GM19324 (cell line): ENCODE measurements around the gene CSNK1A1.
"Not testable (repeated sequence)": the region's sequence is repeated elsewhere in the genome, so short reads cannot be mapped to it uniquely, and the experiment has no call there.

Experiments
- ATAC-seq: cut with Tn5 transposase; IDR thresholded peaks from one replicate; pipeline ENCODE4 v1.9.1; 2021; ENCODE audit warnings: mild to moderate bottlenecking, moderate library complexity; ENCODE audit not compliant: unreplicated experiment, low FRiP score

The CSNK1A1 gene

DNA sequence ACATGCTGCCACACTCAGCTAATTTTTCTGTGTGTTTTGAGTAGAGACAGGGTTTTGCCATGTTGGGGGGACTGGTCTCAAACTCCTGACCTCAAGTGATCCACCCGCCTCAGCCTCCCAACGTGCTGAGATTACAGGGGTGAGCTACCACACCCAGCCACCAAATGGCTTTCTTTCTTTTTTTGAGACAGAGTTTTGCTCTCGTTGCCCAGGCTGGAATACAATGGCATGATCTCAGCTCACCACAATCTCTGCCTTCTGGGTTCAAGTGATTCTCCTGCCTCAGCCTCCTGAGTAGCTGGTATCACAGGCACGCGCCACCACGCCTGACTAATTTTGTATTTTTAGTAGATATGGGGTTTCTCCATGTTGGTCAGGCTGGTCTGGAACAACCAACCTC is 15.5 kb downstream of the CSNK1A1 start:
- not testable (repeated sequence) for ATAC-seq

DNA sequence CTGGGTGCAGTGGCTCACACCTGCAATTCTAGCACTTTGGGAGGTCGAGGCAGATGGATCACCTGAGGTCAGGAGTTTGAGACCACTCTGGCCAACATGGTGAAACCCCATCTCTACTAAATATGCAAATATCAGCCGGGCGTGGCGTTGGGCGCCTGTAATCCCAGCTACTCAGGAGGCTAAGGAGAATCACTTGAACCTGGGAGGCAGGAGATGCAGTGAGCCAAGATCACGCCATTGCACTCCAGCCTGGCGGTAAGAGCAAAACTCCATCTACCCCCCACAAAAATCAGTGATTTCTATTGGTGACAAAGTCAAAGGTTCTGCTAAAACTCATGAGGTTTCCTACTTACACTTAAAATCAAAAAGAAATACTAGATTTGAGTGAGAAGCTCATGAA is 18.8 kb downstream of the CSNK1A1 start:
- no peak for ATAC-seq

DNA sequence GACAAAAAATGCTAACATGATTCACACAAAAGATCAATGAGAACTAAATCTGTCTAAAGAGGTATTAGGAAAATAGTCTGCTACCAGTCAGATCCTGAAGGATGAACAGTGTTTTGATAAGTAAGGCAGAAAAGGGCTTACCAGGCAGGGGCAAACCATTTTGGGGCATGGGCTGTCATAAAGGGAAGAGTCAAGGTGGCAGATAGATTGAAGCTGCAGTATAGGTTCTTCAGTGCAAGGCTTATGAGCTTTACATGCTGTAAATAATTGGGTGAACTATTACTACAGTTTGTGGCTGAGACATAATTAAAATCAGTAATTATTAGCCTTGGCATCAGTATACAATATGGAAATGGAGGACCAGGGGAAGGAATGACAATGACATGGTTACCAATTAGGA is 21.8 kb downstream of the CSNK1A1 start:
- ATAC-seq: no peak

DNA sequence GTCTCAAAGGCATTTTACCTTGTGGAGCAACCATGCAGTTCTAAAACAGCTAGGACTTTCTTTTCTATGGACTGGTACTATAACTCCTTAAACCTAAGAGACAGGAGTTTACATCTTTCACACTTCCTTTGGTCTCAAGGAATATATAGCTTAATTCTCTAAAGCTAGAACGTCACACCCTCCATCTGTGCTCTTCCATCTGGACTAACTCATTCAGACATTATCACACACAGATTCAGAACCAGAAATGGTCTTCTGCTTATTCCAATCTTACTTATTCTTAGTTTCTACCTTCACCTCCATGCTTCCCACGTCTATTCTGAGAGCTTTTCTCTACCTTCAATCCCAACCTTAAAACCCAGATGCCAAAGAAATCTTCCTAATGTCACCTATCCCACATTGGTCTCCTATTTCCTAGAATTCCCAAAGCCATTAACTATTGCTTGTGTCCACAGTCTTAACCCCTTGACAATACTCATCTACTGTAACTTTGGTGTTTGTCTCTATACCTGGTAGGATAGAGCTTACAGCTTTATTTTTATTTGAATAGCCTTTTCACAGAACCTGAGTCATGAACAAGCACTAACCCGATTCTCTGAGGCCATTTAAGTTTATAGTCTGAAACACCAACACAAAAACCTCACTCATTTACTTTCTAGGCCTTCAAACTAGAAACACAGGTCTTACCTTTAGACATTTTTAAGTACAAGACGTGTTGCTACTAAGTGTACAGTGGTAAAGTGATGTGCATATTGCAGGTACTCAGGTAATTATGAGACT is 22.8 kb downstream of the CSNK1A1 start:
- ATAC-seq: no peak

DNA sequence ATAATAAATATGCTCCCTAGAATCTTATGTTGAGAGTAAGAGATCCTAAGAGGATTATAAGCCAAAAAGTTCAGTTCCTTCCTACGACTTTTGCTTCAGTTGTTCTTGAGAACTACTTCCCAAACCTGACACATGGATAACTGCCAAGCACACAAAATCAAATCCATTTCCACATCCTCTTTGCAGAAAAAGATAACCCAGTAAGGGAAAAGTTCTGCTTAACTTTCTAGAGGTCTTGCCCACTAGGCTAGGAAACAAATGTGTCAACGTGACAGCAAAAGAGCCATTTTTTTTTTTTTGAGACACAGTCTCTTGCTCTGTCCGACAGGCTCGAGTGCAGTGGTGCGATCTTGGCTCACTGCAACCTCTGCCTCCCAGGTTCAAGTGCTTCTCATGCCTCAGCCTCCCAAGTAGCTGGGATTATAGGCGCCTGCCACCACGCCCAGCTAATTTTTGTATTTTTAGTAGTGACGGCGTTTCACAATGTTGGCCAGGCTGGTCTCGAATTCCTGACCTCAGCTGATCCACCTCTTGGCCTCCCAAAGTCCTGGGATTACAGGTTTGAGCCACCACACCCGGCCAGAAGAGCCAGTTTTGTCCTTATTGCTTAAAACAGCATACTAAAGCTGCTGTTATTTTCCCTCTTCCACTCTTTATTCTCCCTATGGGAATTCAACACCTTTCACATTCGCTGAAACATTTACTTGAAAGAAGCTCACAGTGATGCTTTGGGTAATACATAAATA is 24.2 kb downstream of the CSNK1A1 start:
- no peak for ATAC-seq

DNA sequence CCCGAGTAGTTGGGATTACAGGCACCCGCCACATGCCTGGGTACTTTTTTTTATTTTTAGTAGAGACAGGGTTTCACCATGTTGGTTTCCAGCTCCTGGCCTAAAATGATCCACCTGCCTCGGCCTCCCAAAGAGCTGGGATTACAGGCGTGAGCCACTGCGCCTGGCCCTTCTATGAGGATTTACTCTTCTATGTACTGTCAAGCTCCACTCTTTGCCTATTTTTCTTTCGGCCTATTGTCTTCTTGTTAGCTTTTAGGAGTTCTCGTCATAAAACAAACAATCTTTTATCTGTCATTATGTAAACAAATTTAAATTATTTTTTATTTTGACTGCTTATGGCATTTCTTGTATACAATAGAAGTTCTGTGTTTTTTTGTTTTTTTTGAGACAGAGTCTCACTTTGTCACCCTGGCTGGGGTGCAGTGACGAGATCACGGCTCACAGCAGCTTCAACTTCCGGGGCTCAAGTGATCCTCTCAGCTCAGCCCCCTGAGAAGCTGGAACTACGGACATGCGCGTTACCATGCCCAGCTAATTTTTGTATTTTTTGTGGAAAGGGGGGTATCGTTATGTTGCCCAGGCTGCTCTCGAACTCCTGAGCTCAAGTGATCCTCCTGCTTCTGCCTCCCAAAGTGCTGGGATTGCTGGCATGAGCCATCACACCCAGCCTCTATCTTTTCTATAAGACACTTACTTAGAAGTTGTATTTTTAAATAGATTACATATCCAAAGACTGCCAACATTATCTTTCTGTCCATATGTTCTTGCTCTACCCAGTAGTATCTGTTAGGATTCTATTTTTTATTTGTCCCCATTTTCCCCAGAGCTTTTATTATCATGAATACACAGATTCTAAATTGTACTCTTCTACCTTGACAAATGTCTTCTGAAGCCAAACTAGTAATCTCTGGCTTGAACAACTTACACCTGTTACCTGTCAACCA is 29.2 kb downstream of the CSNK1A1 start:
- no peak for ATAC-seq

DNA sequence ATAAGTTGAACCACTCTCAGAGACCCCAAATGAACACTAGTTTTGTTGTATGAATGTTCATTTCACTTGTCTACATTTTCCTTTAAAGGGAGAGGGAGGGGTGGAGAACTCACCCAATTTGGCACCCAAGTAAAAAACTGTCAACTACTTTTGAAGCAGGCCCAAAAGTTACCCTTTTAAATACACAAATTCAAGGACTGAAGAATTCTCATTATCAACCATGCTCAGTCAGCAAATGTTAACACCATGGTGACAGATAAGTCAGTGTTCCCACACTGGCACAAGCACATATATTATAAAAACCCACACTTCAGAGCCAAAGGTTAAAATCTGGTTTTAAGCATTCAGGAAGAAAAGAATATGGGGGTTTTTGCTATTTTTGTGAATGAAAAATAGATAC is 31.6 kb downstream of the CSNK1A1 start:
- no peak for ATAC-seq

DNA sequence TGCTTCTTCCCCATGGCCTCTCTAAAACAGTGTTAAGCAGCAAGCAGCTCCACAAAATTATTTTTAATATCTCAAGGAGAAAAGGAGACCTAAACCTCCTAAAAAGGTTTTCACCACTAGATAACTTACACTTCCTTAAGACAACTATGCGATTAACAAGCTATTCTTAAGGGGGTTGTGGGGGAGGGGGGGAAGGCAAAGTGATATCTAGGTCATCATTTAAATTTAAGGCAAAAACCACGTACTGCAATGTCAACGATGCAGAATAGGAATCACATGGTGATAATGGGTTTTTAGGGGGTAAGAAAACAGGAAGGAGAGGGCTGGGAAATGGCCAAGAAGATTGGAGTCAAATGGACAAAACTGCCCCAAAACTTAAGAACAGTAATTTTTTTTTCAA is 32.6 kb downstream of the CSNK1A1 start:
- no peak for ATAC-seq

DNA sequence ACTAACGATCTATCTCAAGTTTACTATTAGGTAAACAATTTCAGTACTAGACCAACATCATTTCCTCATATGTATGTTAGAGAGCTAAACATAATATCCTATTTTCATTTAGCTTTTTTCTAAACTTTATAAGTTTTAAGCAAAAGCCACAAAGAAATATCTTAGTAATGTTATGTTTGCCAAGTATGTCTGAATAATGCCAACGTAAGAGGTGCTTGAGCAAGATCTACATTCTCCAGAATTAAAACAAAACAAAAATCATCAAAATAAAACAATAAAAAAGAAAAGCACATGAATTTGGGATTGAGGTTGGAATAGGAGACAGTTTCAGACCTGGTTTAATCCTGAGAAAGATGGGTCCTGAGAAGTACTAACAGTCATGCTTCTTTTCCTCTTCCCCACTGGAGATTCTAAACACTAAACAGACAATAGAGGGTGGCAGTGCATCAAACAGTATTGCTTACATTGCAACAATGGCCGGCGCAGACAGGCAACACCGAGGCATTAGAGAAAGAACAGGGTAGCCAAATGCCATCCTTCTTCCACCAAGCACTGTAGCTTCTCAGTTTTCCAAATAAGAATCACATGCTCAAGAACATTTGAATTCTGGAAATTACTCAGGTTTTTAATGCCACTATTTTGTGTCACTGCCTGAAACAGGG is 33.6 kb downstream of the CSNK1A1 start:
- no peak for ATAC-seq

DNA sequence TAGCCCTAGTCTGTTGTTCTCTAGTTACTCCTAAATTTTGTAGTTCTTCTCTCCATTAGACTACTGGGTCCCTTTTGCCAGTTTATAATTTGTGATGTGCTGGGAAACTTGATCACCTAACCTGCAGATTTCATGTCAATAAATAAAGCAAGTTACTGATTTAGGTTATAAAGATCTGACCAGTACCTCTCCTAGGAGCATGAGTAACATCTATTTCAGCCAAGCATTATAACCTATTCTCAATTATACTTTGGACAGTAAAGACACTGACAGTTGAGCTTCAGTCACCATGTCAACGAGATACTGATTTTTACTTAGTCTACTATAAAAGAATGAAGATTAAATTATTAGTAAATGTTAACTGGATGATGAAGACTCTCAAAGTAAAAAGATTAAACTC is 36.7 kb downstream of the CSNK1A1 start:
- no peak for ATAC-seq

DNA sequence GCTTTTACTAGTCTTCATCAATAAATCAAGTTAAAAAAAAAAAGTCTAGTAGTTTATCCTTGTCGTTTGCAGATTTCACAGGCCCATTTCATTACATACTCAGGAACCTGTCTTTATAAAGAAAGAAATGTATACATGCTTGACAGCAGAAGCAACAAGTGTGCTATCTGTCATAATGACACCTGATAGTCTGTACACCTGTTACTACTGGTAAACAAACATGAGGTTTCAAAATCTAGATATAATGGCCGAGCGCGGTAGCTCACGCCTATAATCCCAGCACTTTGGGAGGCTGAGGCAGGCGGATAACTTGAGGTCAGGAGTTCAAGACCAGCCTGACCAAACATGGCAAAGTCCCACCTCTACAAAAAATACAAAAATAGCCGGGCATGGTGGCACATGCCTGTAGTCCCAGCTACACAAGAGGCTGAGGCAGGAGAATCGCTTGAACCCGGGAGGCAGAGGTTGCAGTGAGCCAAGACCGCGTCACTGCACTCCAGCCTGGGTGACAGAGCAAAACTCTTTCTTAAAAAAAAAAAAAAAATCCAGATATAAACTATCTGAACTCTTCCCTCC is 37.8 kb downstream of the CSNK1A1 start:
- ATAC-seq: not testable (repeated sequence)

DNA sequence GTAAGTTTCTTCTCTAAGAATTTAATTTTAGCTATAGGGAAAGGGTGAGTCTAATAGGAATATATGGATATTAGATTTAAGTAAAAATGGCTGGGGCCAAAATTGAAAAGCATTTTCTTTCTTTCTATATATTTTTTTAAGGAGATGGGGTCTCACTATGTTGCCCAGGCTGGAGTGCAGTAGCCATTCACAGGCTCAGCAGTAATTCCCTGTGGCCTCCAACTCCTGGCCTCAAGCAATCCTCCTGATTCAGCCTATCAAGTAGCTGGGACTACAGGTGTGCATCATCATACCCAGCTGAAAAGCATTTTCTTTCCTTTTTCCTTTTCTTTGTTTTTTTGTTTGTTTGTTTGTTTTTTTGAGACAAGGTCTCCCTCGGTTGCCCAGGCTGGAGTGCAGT is 41.1 kb downstream of the CSNK1A1 start:
- no peak for ATAC-seq

DNA sequence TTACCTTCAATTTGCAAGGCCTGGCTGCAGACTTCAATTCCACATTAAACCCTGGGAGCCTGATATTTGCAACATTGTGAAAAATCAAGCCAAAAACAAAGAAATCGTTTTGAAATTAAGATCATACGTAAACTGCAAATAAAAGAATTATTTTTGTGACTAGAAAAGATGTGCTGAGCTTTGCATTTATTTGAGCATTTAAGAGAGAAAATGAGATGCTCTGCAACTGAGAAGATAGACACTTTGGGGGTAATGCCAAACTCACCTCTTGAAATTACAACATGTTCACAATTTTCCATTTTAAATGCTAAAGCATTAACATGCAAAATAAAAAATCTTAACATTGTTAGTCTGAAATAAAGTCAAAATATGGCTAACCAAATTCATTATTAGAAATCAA is 46.6 kb downstream of the CSNK1A1 start:
- ATAC-seq: no peak

DNA sequence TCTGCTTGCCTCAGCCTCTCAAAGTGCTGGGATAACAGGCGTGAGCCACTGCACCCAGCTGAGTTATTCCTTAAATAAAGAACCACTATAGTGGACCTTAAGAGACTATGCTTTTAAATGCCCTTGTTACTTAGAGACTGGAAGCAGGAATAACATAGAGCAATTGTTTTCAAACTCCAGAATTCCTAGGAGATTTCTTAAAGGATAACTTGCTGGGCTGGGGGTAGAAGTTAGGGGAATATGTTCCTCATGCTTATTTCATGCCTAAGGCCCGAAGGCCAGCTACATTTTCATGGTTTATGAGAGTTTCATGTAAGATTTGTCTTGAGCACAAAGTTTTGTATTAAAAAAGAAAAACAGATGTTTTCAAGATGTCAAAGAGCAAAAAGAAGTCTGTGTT is 48.2 kb downstream of the CSNK1A1 start:
- ATAC-seq: no peak

DNA sequence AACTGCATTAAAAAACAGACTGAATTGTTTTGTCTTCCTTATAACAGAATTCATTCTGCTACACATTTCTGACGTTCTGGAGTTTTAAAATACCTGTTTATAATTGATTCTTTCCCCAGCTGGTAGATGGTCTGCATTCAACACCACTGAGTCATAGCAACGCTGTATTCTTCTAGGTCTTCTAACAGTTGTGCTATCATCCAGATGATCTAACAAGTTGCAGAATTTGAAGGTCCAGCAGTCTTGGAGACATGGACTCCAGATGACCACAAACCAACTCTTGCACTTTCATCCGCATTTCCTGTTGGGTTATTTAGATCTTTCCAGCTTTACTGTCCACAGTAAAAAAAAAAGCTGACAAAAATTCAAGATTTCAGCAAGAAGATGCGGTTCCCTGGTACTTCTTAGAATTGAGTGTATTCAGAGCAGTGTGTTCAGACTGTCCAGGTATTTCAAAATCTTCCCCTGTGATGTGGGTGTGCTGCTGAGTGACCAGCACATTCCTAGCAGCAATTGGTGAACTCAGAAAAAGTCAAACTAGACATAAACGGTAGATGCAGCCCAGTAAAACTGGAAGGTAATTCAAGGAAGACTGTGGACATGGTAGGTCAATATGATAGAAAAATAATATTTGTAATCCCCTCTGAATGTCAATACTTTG is 50.2 kb downstream of the CSNK1A1 start:
- no peak for ATAC-seq

DNA sequence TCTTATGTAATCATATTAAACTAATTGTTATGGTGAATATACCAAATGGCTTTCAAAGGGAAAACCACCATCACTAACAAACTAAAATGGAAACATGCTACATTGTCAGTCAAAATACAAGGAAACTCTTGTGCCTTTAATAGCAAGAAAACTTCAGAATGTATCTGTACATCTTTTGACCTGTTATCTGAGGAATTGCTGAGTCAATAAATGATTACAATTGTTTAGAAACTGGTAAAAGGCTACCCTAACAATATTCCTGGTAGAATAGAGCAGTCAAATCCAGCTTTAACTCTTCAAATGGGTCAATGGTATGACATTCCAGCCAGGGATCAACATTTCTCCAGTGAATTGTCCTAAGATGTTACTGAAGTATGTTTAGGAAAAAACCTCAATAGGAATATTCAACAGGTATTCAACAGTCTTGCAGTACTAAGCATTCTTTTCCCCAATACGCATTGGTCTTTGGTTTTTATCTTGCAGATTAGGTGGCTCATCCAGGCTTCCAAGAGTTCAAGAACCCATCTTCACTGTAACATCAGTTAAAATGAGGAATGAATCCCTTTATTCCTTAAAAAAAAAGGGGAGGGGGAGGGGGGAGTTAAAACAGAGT is 52.4 kb downstream of the CSNK1A1 start:
- ATAC-seq: no peak

DNA sequence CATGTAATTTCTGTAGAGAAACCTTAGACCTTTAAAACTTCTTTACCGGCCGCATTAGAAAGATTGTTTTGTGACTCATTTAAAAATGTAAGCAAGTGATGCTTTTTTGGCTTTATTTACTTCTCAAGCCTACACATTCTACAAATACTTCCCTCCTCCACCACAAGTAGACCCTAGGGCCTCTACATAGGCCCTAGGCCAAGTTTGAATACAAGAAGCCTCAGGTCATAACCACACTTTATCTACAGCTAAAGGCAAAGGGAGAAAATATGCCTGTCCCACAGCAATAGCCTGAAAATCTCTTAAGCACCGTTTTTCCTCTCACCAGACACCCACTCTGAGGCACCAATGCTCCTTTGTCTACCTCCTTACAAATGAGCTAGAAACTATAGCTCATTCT is 53.9 kb downstream of the CSNK1A1 start:
- no peak for ATAC-seq

DNA sequence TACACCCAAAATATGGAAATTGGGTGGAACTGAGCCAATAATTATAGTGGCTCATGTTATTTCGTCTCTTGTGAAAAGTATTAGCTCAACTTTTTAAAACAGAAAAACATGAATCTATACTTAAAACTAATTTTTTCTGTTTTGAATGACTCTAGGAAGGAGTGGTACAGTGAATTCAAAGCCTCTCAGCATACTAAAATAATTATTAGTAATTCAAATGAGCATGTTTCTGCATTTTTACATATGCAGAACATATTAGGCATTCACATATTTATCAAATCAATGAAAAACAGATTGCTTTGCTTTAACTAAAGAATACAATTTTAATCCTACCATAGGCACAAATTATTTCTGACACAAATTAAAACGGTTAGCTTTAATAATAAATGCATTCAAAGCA is 54.3 kb downstream of the CSNK1A1 start:
- ATAC-seq: no peak

DNA sequence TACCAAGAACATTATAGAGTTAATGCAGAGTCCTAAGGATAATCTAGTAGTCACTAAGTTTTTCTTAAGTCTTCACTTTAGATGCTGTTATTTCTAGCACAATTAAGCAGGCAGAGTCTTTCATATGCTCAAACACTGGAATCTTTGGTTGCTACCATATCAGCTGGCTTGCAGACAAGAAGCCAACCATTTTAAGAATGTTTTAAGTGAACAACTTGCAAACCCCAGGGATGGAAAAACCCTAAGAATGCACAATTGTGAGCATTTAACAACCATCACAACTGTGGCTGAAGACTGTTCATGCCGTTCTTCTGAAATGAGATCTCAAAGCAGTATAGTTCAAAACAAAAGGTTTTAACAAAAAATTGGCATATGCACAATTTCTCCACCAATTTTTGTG is 55.1 kb downstream of the CSNK1A1 start:
- ATAC-seq: no peak
